Smooth muscle cell (in vitro differentiated cells): Measurements from ENCODE around the gene PACSIN3. TPM values are rescaled to one million over a fixed set of nuclear protein-coding genes. Genes with fewer than 3 reads are reported as not detected.

Experiments used
- DNase-seq: peaks from one replicate; lab custom pipeline; 2025; ENCODE audit not compliant: unreplicated experiment; lab: John Stamatoyannopoulos, UW
- H2AFZ ChIP-seq: fragments of 200-600 bp; sonication (generic); 2 replicates; pipeline ENCODE4 v1.6.0; 2016; ENCODE audit warnings: antibody characterized with exemption, low read depth, mild to moderate bottlenecking
- H3F3A ChIP-seq: fragments of 200-600 bp; sonication (generic); 2 replicates; pipeline ENCODE4 v1.6.0; 2017; ENCODE audit warnings: antibody characterized with exemption, low read depth
- H3K27ac ChIP-seq: fragments of 200-600 bp; sonication (generic); 2 replicates; pipeline ENCODE4 v1.5.1; 2016; ENCODE audit warnings: low read depth, mild to moderate bottlenecking
- H3K27me3 ChIP-seq: fragments of 200-600 bp; sonication (generic); 2 replicates; pipeline ENCODE4 v1.6.1; 2016; ENCODE audit warnings: low read depth, mild to moderate bottlenecking
- H3K36me3 ChIP-seq: fragments of 200-600 bp; sonication (generic); 2 replicates; pipeline ENCODE4 v1.5.1; 2016; ENCODE audit warnings: low read depth
- H3K4me1 ChIP-seq: fragments of 200-600 bp; sonication (generic); 2 replicates; pipeline ENCODE4 v1.5.1; 2016; ENCODE audit warnings: low read depth
- H3K4me2 ChIP-seq: fragments of 200-600 bp; sonication (generic); 2 replicates; pipeline ENCODE4 v1.6.0; 2016; ENCODE audit warnings: mild to moderate bottlenecking
- H3K4me3 ChIP-seq: fragments of 200-600 bp; sonication (generic); 2 replicates; pipeline ENCODE4 v1.5.1; 2016; ENCODE audit warnings: mild to moderate bottlenecking
- H3K79me2 ChIP-seq: fragments of 200-600 bp; sonication (generic); 2 replicates; pipeline ENCODE4 v1.6.0; 2016; ENCODE audit warnings: low read depth, mild to moderate bottlenecking
- H3K9ac ChIP-seq: fragments of 200-600 bp; sonication (generic); 2 replicates; pipeline ENCODE4 v1.6.0; 2016; ENCODE audit warnings: low read depth
- H3K9me3 ChIP-seq: fragments of 200-600 bp; sonication (generic); replicated peaks from 2 replicates; pipeline ENCODE4 v1.5.1; 2016; ENCODE audit warnings: low read depth
- H4K20me1 ChIP-seq: fragments of 200-600 bp; sonication (generic); 2 replicates; pipeline ENCODE4 v1.6.0; 2016; ENCODE audit warnings: low read depth
- CTCF ChIP-seq: fragments of 200-600 bp; sonication (generic); IDR thresholded peaks from 2 replicates; pipeline ENCODE4 v1.5.1; 2017; ENCODE audit warnings: borderline replicate concordance, mild to moderate bottlenecking, antibody characterized with exemption; ENCODE audit not compliant: insufficient read depth, poor library complexity, severe bottlenecking
- WGBS: methylation state at CpG from one replicate; pipeline ENCODE4 v1.1.7; 2016; ENCODE audit warnings: low lambda C conversion rate; 5-methylcytosine and 5-hydroxymethylcytosine counted together
- polyA plus RNA-seq: library from polyadenylated mRNA; unstranded; fragments of >200 nt; fragmentation: Nextera tagmentation; extraction: Ambion mirVana; gene quantifications from 2 replicates; pipeline ENCODE4 v1.2.1, GENCODE V29; 2016
- total RNA-seq: library from RNA; depleted of rRNA; stranded (reverse); fragments of >200 nt; gene quantifications from 2 replicates; pipeline ENCODE4 v1.2.3, GENCODE V29; 2014

The PACSIN3 gene
- total and polyA plus RNA-seq, 2 experiments from 2014 or later, result 27.3 to 55.7 TPM

GRCh38 chr11:47148903-47149531, 37.2 kb downstream of the PACSIN3 start:
- peaks cover 15% of the 10 kb centered on the region for H4K20me1 ChIP-seq
- H3K4me3 ChIP-seq, result no peak overlapping the region
- no peak overlapping the region for H2AFZ ChIP-seq
- H3K79me2 ChIP-seq, result no peaks in the 10 kb centered on the region
- H3K4me2 ChIP-seq, result no peak overlapping the region
- H3K9ac ChIP-seq, result no peak overlapping the region
- WGBS, result 81% methylated on average over 10 of the region's 10 CpGs
- no peaks in the 10 kb centered on the region for H3K36me3 ChIP-seq
- H3K4me1 ChIP-seq, result no peaks in the 10 kb centered on the region
- no peaks in the 10 kb centered on the region for H3K27me3 ChIP-seq
- no peak for DNase-seq
- no peak overlapping the region for H3K27ac ChIP-seq
- no peaks in the 10 kb centered on the region for H3K9me3 ChIP-seq
- no peaks in the 10 kb centered on the region for H3F3A ChIP-seq
- no peak for TF ChIP-seq CTCF

GRCh38 chr11:47148270-47148669, 38.0 kb downstream of the PACSIN3 start:
- H3K9me3 ChIP-seq, result no peaks in the 10 kb centered on the region
- H3K79me2 ChIP-seq, result no peaks in the 10 kb centered on the region
- no peak for TF ChIP-seq CTCF
- WGBS, result 97% methylated on average over 4 of the region's 4 CpGs
- H2AFZ ChIP-seq, result no peak overlapping the region
- no peaks in the 10 kb centered on the region for H3K27me3 ChIP-seq
- H4K20me1 ChIP-seq, result peaks cover 16% of the 10 kb centered on the region
- H3K27ac ChIP-seq, result no peak overlapping the region
- no peak overlapping the region for H3K4me2 ChIP-seq
- no peak overlapping the region for H3K9ac ChIP-seq
- no peaks in the 10 kb centered on the region for H3K36me3 ChIP-seq
- no peak overlapping the region for H3K4me3 ChIP-seq
- H3K4me1 ChIP-seq, result no peaks in the 10 kb centered on the region
- H3F3A ChIP-seq, result no peaks in the 10 kb centered on the region
- no peak for DNase-seq

- Histone ChIP-seq H4K20me1 (peaks cover 16% of the 10 kb centered on the region), H3K9ac (no peak overlapping the region), H3F3A (peaks cover 4% of the 10 kb centered on the region), H3K4me1 (no peaks in the 10 kb centered on the region), H3K36me3 (no peaks in the 10 kb centered on the region), H3K4me2 (no peak overlapping the region), H3K27me3 (no peaks in the 10 kb centered on the region), H3K79me2 (no peaks in the 10 kb centered on the region), H3K27ac (no peak overlapping the region), H2AFZ (no peak overlapping the region), H3K4me3 (no peak overlapping the region), H3K9me3 (no peaks in the 10 kb centered on the region)
- TF ChIP-seq CTCF, result no peak
- no peak for DNase-seq
- WGBS, result 90% methylated on average over 7 of the region's 7 CpGs
These were observed 38.6 kb downstream of the PACSIN3 start for GRCh38 chr11:47147681-47148080.

GRCh38 chr11:47147250-47147649, 39.0 kb downstream of the PACSIN3 start:
- no peak for DNase-seq
- 79% methylated on average over 2 of the region's 2 CpGs for WGBS
- H3K79me2 ChIP-seq, result no peaks in the 10 kb centered on the region
- H3K36me3 ChIP-seq, result no peaks in the 10 kb centered on the region
- no peak overlapping the region for H3K9ac ChIP-seq
- H3F3A ChIP-seq, result peaks cover 4% of the 10 kb centered on the region
- peaks cover 12% of the 10 kb centered on the region for H4K20me1 ChIP-seq
- no peak overlapping the region for H2AFZ ChIP-seq
- no peaks in the 10 kb centered on the region for H3K4me1 ChIP-seq
- no peaks in the 10 kb centered on the region for H3K27me3 ChIP-seq
- TF ChIP-seq CTCF, result no peak
- H3K4me3 ChIP-seq, result no peak overlapping the region
- H3K9me3 ChIP-seq, result no peaks in the 10 kb centered on the region
- no peak overlapping the region for H3K27ac ChIP-seq
- H3K4me2 ChIP-seq, result no peak overlapping the region
